ENCODE data around the gene SEPTIN8.

DNA sequence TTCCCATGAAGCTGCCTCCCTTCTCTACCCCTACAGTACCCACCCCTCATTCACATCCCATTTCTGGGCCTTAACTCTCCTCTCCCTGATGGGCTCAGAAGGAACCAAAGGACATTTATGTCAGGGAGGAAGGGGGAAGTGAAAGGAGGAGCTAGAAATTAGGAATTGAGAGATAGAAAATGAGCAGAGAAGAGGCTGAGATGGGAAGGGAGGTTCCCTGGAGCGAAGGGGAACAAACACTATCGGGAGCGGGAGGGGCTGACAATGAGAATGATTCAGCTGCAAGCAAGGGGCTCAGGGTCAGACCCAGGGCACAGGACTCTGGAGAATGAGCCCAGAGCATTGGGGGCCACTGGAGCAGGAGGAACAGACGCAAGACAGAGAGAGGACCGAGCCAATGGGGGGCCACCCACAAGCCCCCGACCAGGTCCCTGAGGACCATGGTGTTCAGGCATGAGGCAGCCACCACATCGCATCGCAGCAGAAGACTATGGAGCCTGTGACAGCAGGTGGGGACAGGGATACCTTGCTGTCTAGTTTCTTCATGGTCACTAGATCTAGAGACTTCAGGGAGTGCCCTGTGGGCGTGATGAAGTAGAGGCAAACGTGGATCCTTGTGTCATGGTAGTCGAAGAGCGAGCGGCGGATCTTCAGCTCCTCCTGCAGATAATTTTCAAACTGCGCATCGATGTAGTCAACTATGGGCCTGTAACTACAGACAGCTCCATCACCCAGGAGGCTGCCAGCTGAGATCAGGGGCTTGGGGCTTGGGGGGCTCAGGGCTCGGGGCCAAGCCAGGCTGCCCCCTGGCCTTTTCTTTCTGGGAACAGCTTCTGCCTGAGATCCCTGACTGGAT is 13.6 kb downstream of the SEPTIN8 start:
- no peak for TF ChIP-seq CTCF (IDR thresholded peaks at IDR 0.05; ENCODE audit: insufficient read depth, low read length)
- TF ChIP-seq, protein P1, sequence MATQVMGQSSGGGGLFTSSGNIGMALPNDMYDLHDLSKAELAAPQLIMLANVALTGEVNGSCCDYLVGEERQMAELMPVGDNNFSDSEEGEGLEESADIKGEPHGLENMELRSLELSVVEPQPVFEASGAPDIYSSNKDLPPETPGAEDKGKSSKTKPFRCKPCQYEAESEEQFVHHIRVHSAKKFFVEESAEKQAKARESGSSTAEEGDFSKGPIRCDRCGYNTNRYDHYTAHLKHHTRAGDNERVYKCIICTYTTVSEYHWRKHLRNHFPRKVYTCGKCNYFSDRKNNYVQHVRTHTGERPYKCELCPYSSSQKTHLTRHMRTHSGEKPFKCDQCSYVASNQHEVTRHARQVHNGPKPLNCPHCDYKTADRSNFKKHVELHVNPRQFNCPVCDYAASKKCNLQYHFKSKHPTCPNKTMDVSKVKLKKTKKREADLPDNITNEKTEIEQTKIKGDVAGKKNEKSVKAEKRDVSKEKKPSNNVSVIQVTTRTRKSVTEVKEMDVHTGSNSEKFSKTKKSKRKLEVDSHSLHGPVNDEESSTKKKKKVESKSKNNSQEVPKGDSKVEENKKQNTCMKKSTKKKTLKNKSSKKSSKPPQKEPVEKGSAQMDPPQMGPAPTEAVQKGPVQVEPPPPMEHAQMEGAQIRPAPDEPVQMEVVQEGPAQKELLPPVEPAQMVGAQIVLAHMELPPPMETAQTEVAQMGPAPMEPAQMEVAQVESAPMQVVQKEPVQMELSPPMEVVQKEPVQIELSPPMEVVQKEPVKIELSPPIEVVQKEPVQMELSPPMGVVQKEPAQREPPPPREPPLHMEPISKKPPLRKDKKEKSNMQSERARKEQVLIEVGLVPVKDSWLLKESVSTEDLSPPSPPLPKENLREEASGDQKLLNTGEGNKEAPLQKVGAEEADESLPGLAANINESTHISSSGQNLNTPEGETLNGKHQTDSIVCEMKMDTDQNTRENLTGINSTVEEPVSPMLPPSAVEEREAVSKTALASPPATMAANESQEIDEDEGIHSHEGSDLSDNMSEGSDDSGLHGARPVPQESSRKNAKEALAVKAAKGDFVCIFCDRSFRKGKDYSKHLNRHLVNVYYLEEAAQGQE (IDR thresholded peaks at IDR 0.05; ENCODE audit: insufficient replicate concordance, low read depth) = no peak
- TF ChIP-seq GABPA (IDR thresholded peaks at IDR 0.05; ENCODE audit: low read depth) = no peak
